GM18511 (cell line): ENCODE results near the gene TCTN2.

Experiments
- ATAC-seq: cut with Tn5 transposase; IDR thresholded peaks from one replicate; pipeline ENCODE4 v1.9.1; 2021; ENCODE audit warnings: mild to moderate bottlenecking, moderate library complexity; ENCODE audit not compliant: unreplicated experiment

Gene TCTN2

DNA sequence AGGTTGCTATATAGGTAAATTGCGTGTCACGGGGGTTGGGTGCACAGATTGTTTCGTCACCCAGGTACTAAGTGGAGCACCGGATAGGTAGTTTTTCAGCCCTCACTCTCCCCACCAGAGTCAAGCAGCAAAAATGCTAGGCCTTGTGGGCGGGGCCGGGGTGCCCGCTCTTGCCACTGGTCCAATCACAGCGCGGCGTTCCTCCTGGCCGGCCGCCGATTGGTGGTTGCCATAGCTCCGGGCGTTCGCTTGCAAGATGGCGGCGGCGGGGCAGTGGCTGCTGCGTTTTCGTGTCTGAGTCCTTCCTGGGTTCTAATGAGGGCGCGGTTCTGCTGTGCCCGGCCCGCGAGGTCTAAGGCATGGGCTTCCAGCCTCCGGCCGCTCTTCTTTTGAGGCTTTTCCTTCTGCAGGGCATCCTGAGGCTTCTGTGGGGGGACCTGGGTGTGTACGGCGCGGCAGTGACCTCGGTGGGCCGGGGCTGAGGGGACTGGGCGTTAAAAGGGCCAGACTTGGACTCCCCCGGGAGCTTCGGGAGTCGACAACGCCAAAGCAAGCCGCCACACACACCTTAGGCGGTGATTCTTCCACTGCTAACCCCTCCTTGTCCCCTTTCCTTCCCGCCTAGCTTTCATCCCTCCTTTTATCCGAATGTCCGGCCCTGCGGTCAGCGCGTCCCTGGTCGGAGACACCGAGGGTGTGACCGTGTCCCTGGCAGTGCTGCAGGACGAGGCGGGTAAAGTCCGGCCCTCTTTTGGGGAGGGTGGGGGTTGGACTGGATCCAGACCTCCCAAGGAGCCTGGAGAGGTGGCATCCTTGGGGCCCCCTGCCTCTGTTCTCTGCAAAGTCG, at the start of gene TCTN2:
Gene TCTN2 (plus strand): TSS at position 232 of the 847 bp plus-strand sequence. CDS start 128 bp downstream, at position 360.
- ATAC-seq = peak; percentile 99

DNA sequence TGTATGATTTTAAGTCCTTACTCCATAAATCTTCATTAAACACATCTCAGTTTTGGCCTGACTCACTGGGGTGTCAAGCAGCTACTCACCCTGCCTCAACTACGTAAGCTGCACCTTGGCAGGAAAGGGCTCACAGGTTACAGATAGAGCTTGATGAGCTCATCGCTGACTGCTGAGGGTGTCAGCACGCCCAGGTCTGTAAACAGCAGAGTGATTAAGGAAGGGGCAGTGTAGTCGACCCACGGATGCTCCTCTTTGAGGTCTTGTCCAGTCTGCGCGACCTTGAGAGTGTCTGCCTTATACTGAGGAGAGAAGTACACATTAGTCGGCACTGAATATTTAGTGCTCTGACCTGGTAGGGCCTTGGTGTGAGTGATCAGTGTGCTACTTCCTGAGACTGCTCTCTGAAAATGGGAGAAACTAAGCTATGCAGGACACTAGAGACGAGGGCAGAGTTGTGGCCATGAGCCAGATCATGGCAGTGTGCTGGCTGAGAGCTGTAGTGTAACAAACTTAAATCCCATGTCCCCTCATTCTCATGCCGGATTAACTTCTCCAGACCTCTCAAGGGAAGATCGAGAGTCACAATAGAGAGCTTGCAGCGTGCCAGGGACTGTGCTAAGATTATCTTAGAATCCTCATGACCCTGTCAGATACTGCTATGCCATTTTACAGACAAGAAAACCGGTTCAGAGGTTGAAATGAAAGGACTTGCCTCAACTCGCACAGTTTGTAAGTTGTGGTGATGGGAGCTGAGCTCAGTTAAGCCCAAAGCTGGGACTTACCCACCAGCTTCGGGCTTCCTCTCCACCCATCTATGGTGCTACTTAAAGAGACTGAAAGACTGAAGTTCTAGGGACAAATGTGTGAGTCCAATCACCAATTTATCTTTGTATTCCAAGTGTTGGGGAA, 49.0 kb upstream of the TCTN2 start:
- ATAC-seq = no peak

DNA sequence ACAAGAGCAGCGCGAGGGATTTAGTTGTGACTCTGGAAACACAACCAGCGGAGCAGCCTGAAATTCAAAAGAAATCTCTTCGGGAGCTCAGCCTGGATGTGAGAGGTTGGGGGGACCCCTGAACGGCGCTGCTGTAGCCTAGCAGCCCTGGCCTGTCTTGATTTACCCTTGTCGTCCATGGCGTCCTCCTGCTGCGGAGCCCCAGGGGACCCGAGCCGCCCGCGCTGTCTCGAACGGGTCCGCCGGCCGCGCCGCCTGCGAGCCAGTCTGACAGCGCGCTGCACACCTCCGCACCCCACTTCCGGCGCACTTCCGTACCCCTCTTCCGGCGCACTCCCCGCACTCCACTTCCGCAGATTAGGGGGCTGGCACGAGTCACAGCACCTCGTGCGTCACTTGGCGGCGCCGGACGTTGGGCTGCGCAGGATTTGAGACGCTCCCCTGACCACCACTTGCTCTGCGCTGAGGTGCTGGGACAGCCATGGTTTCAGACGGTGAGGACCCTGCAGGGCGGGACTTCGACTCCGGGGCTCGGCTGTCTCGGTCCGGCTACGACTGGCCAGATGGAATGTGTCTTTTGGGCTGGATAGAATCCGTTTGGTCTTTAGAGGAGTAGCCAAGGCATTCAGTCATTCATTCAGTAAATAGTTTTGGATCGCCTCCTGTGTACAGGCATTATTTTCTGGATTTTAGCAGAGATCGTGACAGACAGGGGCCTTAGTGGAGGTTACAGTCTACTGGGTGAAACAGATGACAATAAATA, 37.4 kb upstream of the TCTN2 start, which contains the start of the genes EIF2B1 and GTF2H3:
Gene EIF2B1 (minus strand): TSS at position 308 of the 763 bp plus-strand sequence. CDS start 129 bp downstream, at position 179.
Gene GTF2H3 (plus strand): TSS at position 451 of the 763 bp plus-strand sequence. CDS start 31 bp downstream, at position 482.
- ATAC-seq = peak; percentile 96

DNA sequence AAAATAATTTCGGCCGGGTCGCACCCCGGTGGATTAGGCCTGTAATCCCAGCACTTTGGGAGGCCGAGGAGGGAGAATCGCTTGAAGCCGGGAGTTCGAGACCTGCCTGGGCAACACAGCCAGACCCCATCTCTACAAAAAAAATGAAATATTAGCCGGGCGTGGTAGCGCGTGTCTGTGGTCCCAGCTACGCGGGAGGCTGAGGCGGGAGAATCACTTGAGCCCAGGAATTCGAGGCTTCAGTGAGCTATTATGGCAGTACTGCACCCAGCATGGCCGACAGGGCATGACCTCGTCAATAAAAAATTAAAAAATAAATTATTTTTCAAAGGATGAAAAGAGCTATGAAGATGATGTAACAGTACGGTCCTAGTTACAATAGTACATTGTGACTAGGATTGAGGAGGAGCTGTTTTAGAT, 36.8 kb upstream of the TCTN2 start:
- no peak for ATAC-seq

DNA sequence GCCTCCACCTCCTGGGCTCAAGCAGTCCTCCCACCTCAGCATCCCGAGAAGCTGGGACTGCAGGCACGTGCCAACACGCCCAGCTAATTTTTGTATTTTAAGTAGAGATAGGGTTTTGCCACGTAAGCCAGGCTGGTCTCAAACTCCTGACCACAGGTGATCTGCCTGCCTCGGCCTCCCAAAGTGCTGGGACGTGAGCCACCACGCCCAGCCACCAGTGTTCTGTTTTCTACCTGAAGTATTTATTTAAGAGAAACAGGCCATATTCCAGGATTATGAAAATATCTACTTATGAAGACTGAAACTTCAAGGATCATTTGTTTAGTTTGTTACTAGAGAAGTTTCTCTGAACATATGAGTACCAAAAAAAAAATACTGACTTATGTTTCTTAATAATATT, 27.0 kb upstream of the TCTN2 start:
- no peak for ATAC-seq

DNA sequence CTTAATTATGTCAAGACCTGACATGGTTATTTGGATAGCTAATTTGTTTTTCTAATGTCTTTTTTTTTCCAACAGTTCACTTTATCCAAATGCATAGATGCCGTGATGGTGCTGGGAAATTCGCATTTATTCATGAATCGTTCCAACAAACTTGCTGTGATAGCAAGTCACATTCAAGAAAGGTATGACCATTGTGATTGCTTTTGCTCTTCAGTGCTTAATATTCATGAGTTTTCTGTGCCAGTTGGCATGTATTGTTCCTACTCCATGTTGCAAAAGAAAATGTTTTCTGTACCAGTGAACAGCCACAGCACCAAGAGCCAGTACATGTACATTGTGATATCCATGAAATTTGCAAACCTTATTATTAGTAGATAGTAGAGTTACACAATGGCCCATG, 25.5 kb upstream of the TCTN2 start:
- no peak for ATAC-seq

DNA sequence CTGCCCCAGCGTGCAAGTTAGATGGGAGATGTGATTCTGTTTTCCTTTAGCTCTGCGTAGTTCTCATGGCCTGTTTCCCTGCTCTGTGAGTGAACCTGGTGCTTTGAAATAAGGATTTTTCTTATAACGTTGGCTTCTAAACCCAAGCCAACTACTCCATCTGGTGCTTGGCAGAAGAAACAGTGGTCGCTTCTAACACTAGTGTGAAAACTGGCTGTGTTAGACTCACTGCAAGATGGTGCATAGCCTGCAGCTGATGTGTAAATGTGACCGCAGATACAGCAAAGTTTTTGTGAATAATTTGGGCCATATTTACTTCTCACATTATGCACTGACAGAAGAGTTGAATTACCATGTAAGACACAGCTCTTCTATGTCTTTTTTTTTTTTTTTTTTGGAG, 25.0 kb upstream of the TCTN2 start:
- ATAC-seq = no peak

DNA sequence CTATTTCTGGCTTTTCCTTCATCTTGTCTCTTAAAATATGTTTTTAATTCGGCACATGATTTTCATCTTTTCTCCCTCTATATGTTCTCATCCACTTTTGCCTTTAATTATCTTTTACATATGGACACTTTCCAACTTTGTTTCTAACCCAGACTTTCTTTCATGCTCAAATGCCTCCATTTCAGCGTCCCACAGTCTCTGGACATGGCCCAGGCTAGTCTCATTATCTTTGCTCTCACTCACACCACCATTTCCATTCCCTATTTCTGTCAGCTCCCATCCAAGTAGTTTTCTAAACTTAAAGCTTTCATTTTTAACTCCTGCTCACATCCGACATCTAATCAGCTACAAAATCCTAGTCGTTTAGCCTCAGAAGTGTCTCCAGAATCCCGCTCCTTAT, 22.5 kb upstream of the TCTN2 start:
- ATAC-seq = no peak

DNA sequence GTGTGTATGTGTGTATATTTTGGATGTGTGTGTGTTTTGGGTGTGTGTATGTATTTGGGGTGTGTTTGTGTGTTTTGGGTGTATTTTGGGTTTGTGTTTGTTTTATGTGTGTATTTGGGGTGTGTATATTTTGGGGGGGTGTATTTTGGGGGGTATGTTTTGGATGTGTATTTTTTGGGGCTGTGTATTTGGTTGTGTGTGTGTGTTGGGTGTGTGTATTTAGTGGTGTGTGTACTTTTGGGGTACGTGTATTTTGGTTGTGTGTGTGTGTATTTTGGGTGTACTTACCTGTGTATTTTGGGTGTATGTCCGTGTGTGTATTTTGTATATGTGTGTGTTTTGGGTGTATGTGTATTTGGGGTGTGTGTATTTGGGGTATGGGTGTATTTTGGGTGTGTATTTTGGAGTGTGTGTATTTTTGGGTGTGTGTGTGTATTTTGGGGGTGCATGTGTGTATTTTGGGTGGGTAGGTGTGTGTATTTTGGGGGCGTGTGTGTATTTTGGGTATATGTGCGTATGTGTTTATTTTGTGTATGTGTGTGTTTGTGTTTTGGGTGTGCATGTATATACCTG, 16.7 kb upstream of the TCTN2 start:
- ATAC-seq = no peak

DNA sequence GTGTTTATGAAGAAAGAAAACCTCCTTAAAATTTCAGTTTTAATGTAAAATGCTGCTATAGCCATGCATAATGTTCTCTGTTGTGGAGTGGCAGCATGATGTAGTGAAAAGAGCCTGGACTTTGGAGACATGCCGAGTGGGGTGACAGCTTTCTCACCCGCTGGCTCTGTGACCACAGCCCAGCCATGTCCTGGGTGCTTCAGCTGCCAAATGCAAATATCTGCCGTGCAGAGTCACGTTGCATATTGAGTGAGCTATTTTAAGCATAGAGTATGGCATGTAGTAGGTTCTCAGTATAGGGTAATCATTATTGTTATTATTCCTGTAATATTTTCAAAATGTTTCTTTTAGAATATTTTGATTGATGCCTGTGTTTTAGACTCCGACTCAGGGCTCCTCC, 15.5 kb upstream of the TCTN2 start:
- peak; percentile 97 for ATAC-seq

DNA sequence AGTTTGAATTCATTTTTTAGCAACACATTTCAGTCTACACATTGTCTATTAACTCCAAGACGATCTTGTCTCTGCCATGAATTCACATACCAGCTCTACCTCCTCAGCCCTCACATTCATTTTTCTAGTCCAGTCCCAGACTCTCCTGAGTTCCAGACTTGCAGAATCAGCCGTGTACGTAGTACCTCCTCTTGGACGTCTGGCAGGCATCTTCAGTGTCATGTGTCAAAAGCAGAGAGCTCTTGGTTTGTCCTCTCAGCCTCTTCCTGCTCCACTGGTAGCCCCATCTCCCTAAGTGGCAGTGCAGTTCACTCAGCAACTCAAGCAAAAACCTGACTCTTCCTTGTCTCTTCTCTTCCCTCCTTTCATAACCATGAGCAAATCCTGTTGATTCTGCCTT, 14.5 kb upstream of the TCTN2 start:
- no peak for ATAC-seq

DNA sequence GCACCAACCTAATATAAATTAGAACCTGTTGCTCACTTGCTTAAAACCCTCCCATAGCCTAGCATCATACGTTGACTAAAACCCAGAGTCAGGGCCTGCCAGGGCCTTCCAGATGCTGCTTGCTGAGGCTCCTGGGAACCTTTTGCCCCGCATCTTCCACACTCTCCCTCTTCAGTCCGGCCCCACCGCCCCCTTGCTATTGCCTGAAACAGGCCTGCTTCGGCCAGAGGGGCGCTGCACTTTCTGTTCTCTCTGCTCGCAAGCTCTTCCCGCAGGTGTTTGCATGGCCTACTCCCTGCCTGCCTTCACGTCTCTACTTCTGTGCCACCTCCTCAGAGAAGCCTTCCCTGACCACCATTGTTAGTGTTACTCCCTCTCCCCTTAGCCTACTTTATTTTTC, 13.7 kb upstream of the TCTN2 start:
- no peak for ATAC-seq

DNA sequence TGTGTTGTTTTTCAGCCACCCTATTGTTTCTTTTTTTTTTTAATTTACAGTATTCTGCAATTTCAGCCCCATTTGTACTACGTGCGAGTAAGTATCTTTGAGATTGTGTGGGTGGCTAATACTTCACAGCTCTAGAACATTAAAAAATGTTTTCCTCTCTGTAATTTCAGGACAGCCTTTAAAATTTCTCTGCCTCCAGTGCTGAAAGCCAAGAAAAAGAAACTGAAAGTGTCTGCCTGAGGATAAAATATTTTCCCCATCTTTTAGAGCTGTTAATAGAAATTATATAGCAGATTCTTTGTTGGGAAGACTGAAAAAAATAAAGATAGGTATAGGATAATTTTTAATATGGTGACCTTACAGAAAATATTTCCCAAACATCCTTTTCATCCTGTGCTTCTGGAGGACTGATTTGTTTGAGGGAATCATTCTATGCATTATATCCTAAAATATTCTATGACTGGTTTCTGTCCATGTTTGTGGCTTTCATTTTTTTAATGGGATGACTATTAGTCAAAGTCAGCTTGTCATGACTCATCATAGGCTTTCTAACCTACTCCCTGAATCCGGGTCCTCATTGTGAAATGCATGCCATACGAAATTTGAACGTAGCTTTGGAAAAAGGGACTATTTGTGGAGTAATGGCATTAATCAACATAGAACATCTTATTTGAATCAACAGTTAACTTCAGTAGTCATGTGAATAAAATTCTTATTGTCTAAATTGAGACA, 10.8 kb upstream of the TCTN2 start:
- no peak for ATAC-seq

DNA sequence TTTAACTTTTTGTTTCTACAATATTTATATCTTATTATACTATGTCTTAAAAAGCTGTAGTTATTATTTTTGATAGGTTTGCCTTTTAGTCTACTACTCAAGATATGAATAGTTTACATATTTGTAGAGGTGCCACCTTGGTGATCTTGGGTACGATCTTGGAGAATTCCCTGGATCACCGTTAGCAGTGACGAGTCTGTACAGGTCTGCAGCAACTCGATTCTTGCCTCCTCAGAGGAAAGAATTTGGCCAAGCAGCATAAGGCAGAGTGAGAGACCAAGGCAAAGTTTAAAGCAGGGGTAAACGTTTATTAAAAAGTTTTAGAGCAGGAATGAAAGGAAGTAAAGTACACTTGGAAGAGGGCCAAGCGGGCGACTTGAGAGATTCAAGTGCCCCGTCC, 3.1 kb upstream of the TCTN2 start:
- no peak for ATAC-seq

DNA sequence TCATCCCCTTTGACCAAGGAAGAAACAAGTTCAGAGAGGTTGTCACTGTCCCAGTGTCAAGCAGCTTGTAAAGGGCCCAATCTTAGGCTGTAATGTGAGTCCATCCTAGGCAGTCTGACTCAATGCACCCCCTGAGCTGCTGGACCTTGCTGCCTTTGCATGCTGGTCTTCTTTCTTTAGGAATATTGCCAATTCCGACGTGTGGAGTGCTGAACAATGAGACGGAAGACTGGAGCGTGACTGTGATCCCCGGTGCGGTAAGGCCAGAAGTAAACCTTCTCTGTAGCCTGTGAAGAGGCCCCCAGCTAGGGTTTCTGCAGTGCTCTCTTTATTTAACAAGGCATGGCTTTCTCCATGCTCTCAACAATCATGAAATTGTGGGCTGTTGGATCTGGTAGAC, 963 bp downstream of the TCTN2 start:
- ATAC-seq = no peak

DNA sequence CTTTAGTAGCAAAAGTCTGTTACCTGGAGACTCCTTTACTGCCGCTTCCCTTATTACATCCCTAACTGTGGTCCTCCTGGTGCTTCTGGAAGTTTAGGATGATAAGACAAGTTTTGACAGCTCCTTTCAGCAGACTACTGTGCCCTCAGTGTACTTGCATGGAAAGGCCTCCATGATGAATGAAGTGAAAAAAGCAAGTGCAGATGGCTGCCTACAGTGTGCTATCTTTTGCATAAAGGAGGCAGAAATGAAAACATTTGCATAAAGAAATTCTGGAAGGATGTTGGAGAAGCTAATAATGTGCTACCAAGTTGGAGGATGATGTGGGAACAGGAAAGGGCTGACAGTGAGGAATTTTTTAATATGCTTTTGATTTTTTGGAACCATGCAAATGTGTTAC, 4.5 kb downstream of the TCTN2 start:
- no peak for ATAC-seq

DNA sequence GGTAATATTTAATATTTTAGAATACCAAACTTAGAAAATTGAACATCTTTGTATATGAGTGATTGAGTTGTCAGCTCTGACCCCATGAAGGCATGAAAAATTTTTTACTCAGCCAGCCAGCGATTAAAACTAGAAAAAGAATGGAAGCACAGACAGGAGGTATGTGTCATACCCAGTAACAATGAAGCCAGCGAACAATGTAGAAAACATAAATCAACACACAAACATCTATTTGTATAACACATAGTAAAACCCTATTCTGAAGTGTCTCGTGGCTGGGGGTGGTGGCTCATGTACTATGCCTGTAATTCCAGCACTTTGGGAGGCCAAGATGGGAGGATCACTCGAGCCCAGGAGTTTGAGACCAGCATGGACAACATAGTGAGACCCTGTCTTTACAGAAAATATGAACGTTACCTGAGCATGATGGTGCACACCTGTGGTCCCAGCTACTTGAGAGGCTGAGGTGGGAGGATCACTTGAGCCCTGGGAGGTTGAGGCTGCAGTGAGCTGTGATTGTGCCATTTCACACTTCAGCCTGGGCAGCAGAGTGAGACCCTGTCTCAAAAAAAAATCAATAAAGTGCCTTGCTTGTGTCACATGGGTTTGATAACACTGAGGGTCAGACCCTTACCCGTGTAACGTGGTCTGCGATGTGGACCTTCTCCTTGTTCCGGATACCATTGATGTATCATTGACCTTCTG, 5.9 kb downstream of the TCTN2 start:
- ATAC-seq = no peak

DNA sequence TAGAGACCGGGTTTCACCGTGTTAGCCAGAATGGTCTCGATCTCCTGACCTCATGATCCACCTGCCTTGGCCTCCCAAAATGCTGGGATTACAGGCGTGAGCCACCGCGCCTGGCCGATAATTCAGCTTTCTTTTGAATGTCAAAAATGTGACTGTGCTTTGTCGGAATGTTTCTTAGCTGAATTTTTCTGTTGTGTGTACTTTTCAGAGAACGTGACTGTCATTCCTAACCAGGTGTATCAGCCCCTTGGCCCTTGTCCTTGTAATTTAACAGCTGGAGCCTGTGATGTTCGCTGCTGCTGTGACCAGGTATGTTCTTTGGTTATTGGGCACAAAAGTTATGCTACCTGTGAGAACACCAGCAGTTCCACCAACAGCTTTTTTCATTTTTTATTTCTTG, 8.1 kb downstream of the TCTN2 start:
- no peak for ATAC-seq

DNA sequence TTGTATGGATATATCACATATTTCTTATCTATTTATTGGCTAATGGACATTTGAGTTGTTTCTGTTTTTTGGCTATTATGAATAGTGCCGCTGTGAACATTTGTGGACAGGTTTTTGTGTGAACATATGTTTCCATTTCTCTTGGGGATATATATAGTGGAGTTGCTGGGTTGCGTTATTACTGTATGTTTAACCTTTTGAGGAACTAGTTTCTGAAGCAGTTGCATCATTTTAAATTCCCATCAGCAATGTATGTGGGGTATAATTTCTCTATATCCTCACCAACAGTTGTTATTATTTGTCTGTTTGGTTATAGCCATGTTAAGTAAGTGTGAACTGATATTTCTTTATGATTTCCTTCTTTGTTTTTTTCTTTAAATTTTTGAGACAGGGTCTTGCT, 10.7 kb downstream of the TCTN2 start:
- ATAC-seq = no peak
